HG03159 (cell line): Measurements from ENCODE around the gene CCDC148.
"Not testable (repeated sequence)": the region's sequence is repeated elsewhere in the genome, so short reads cannot be mapped to it uniquely, and the experiment has no call there.

Experiments used
- ATAC-seq: cut with Tn5 transposase; IDR thresholded peaks from one replicate; pipeline ENCODE4 v1.9.1; 2021; ENCODE audit warnings: mild to moderate bottlenecking, moderate library complexity; ENCODE audit not compliant: unreplicated experiment

The CCDC148 gene

GRCh38 chr2:158300394-158300793 lies 156.2 kb downstream of the CCDC148 start:
- no peak for ATAC-seq

GRCh38 chr2:158297606-158298005 lies 158.9 kb downstream of the CCDC148 start:
- ATAC-seq, result no peak

- no peak for ATAC-seq
Measured at GRCh38 chr2:158297120-158297519, 159.4 kb downstream of the CCDC148 start.

GRCh38 chr2:158293722-158294121 lies 162.8 kb downstream of the CCDC148 start:
- ATAC-seq, result no peak

- ATAC-seq, result no peak
Measured at GRCh38 chr2:158291544-158292180, 164.9 kb downstream of the CCDC148 start.

- ATAC-seq, result no peak
Measured at GRCh38 chr2:158290225-158290624, 166.3 kb downstream of the CCDC148 start.

- no peak for ATAC-seq
Measured at GRCh38 chr2:158276619-158277471, 179.7 kb downstream of the CCDC148 start.

- no peak for ATAC-seq
Measured at GRCh38 chr2:158273791-158274190, 182.8 kb downstream of the CCDC148 start.

GRCh38 chr2:158270536-158270935 lies 186.0 kb downstream of the CCDC148 start:
- ATAC-seq, result no peak

- ATAC-seq, result no peak
Measured at GRCh38 chr2:158269143-158269542, 187.4 kb downstream of the CCDC148 start.

- no peak for ATAC-seq
Measured at GRCh38 chr2:158266111-158266510, 190.4 kb downstream of the CCDC148 start.

- ATAC-seq, result no peak
Measured at GRCh38 chr2:158255257-158255656, 201.3 kb downstream of the CCDC148 start.

- no peak for ATAC-seq
Measured at GRCh38 chr2:158253170-158253569, 203.4 kb downstream of the CCDC148 start.

GRCh38 chr2:158251356-158251755 lies 205.2 kb downstream of the CCDC148 start:
- no peak for ATAC-seq

- no peak for ATAC-seq
Measured at GRCh38 chr2:158243392-158243791, 213.2 kb downstream of the CCDC148 start.

- ATAC-seq, result no peak
Measured at GRCh38 chr2:158242280-158242679, 214.3 kb downstream of the CCDC148 start.

GRCh38 chr2:158240975-158241374 lies 215.6 kb downstream of the CCDC148 start:
- no peak for ATAC-seq

- no peak for ATAC-seq
Measured at GRCh38 chr2:158239271-158239670, 217.3 kb downstream of the CCDC148 start.

GRCh38 chr2:158234497-158234896 lies 222.1 kb downstream of the CCDC148 start:
- no peak for ATAC-seq

- ATAC-seq, result no peak
Measured at GRCh38 chr2:158232476-158232875, 224.1 kb downstream of the CCDC148 start.

GRCh38 chr2:158228943-158229508 lies 227.5 kb downstream of the CCDC148 start:
- ATAC-seq, result no peak

GRCh38 chr2:158223066-158223465 lies 233.5 kb downstream of the CCDC148 start:
- ATAC-seq, result not testable (repeated sequence)
